ENCODE data around the gene CMTR1. TPM values are rescaled to one million over a fixed set of nuclear protein-coding genes. Genes with fewer than 3 reads are reported as not detected.

The CMTR1 gene
- total RNA-seq, 4 donors from 2014 or later = 39.3 to 45.0 (median 40.9) TPM

DNA sequence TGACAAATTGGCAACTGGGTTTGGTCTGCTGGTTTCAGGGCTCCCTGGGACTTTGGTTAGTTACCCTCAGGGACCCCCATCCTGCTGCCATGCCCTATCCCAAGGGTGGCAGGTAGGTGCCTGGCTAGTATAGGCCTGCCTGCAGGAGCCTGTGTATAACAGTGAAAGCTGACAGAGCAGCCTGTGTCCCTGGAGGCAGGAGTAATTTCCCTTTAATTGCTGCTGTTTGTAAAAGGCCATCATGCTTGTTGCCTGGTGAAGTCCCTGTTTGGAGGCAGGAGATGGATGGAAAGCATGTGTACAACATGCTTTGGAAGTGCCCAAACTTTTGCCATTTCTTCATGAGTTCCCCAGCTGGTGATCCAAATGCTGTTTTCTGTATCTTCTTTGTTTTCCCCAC, 30.1 kb downstream of the CMTR1 start:
- Histone ChIP-seq H3K27ac (no peak overlapping the region), H3K27me3 (no peaks in the 10 kb centered on the region), H3K36me3 (peaks cover 0 to 100% (median 23%) of the 10 kb centered on the region in 3 donors), H3K4me3 (no peak overlapping the region), H3K4me1 (no peaks in the 10 kb centered on the region), H3K9me3 (peaks cover 0 to 22% (median 10%) of the 10 kb centered on the region in 4 donors)
- no peak for DNase-seq (ENCODE audit: low spot score in 2 of 2)
- TF ChIP-seq CTCF (IDR thresholded peaks at IDR 0.05) = no peak
- TF ChIP-seq POLR2A (IDR thresholded peaks at IDR 0.05) = no peak
- no peak for TF ChIP-seq EP300 (IDR thresholded peaks at IDR 0.05)

DNA sequence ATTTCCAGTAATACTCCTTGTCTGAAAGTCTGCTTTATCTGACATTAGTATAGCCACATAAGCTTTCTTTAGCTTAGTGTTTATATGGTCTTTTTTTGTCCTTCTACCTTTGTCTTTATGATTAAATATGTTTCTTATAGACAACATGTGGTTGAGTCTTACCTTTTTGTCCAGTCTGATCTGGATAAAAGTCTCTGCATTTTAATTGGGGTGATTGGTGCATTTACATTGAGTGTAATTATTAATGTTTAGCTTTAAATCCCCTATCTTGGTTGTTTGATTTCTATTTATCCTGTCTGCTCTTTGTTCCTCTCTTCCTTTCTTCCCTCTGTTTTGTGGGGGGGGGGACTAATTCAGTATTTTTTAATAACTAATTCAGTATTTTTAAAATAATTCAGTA, 34.7 kb downstream of the CMTR1 start:
- Histone ChIP-seq H3K9me3 (peaks cover 0 to 24% (median 12%) of the 10 kb centered on the region in 4 donors), H3K4me3 (no peak overlapping the region), H3K27ac (no peak overlapping the region), H3K27me3 (no peaks in the 10 kb centered on the region), H3K36me3 (peaks cover 0 to 94% (median 19%) of the 10 kb centered on the region in 3 donors), H3K4me1 (no peaks in the 10 kb centered on the region)
- TF ChIP-seq EP300 (IDR thresholded peaks at IDR 0.05) (no peak), POLR2A (IDR thresholded peaks at IDR 0.05) (no peak)
- no peak for DNase-seq (ENCODE audit: low spot score in 2 of 2)

GRCh38 chr6:37473364-37474095, 40.5 kb downstream of the CMTR1 start:
- H3K27me3 ChIP-seq = no peaks in the 10 kb centered on the region
- H3K9me3 ChIP-seq = no peaks in the 10 kb centered on the region
- WGBS, 2 donors = 54 to 69% methylated on average over 8 of the region's 8 CpGs
- peaks cover 0 to 3% (median 0%) of the 10 kb centered on the region in 4 donors for H3K4me1 ChIP-seq
- H3K27ac ChIP-seq = no peak overlapping the region
- no peak overlapping the region for H3K4me3 ChIP-seq
- no peak for TF ChIP-seq CTCF (IDR thresholded peaks at IDR 0.05)
- DNase-seq (ENCODE audit: low spot score in 2 of 2) = no peak
- peaks cover 0 to 94% (median 34%) of the 10 kb centered on the region in 3 donors for H3K36me3 ChIP-seq

DNA sequence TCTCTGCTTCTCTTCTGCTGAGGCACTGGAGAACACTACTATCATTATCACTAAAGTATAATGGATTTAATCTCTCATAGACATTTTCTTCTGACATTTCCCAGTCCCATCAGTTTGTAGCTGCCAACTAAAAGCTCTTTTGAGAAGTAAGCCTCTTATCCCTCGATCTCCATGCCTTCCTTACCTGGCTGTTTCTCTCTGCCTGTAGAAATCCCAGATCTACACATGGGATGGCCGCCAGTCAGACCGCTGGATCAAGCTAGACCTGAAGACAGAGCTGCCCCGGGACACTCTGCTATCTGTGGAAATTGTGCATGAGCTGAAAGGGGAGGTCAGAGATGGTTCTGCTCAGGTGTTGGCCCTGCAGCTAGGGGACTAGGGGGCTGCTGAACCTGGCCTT, 41.3 kb downstream of the CMTR1 start:
- Histone ChIP-seq H3K36me3 (peaks cover 0 to 96% (median 34%) of the 10 kb centered on the region in 3 donors), H3K27ac (no peak overlapping the region)

GRCh38 chr6:37477191-37477590, 44.2 kb downstream of the CMTR1 start:
- Histone ChIP-seq H3K36me3 (peaks cover 0 to 100% (median 31%) of the 10 kb centered on the region in 3 donors), H3K27ac (no peak overlapping the region), H3K9me3 (no peaks in the 10 kb centered on the region), H3K4me1 (peaks cover 0 to 3% (median 0%) of the 10 kb centered on the region in 4 donors), H3K4me3 (no peak overlapping the region), H3K27me3 (no peaks in the 10 kb centered on the region)
- TF ChIP-seq CTCF (IDR thresholded peaks at IDR 0.05) (no peak), EP300 (IDR thresholded peaks at IDR 0.05) (no peak)
- no peak for DNase-seq (ENCODE audit: low spot score in 2 of 2)
- WGBS, 2 donors = 37 to 50% methylated on average over 2 to 3 of the region's 3 CpGs

More for the DNA sequence above, 41.3 kb downstream of the CMTR1 start:
- TF ChIP-seq EP300 (IDR thresholded peaks at IDR 0.05) (no peak), CTCF (IDR thresholded peaks at IDR 0.05) (no peak), POLR2A (IDR thresholded peaks at IDR 0.05) (no peak)
- peaks cover 0 to 3% (median 0%) of the 10 kb centered on the region in 4 donors for H3K4me1 ChIP-seq
- H3K27me3 ChIP-seq = no peaks in the 10 kb centered on the region
- DNase-seq (ENCODE audit: low spot score in 2 of 2) = no peak
- H3K9me3 ChIP-seq = no peaks in the 10 kb centered on the region
- H3K4me3 ChIP-seq = no peak overlapping the region
- 93 to 98% methylated on average over 4 of the region's 4 CpGs for WGBS, 2 donors

Data from tibial nerve (tissue), 4 donors.